Activated gamma-delta T cell treated with anti-CD3 and anti-CD28 coated beads, Interleukin-2, amount 50 U/mL, for 16 hours (primary cell): ENCODE data around the gene SCAMP2.

Experiments used
- DNase-seq: peaks from one replicate; pipeline ENCODE4 v3.0.0-alpha.2; 2020; ENCODE audit warnings: low read depth

The SCAMP2 gene

DNA sequence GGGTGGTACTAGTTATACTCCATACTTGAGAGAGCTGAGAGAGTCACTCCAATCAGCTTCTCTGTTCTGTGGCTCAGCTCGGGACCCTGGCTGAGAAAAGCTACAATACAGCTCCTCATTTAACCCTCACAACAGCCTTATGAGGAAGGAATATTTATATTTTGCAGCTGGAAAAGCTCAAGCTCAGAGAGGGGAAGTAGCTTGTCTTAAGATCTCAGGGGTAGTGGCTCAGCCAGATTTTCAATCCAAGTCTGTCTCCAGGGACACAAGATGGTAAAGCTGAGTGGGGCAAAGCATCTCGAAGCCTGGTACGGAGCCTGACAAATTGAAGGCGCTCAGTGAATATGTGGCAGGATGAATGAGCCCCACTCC lies 14.8 kb downstream of the SCAMP2 start:
- DNase-seq = no peak

DNA sequence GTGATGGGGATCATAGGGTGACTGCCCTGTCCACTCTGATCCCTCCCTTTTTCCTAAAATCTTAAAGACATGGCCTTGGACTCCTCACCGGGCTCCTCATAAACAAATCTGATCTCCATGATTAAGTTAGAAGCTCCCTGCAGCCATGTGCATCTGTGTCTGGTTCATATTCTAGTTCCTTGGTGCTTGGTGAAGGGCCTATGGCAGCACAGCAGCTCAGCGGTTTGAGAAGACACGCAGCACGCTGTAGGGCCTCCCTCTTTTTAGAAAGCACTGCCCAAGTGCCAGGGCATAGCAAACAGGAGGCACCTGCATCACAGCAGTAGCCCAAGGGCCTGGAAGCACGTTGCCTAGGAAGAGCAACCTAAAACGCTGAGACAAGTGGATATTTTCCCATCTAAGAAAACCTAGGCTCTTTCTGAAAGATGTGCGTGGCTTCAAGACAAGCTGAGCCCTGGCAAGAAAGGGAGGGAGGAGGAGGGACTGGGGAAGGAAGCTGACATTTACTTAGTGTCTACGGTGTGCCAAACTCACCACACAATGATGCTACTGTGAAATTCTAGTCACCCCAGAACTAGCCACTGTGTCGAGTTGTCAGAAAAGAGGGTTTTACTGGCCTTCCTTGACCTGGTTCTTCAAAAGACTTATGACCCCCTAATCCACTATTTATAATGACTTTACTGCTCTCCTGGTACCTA lies 15.3 kb downstream of the SCAMP2 start:
- no peak for DNase-seq

DNA sequence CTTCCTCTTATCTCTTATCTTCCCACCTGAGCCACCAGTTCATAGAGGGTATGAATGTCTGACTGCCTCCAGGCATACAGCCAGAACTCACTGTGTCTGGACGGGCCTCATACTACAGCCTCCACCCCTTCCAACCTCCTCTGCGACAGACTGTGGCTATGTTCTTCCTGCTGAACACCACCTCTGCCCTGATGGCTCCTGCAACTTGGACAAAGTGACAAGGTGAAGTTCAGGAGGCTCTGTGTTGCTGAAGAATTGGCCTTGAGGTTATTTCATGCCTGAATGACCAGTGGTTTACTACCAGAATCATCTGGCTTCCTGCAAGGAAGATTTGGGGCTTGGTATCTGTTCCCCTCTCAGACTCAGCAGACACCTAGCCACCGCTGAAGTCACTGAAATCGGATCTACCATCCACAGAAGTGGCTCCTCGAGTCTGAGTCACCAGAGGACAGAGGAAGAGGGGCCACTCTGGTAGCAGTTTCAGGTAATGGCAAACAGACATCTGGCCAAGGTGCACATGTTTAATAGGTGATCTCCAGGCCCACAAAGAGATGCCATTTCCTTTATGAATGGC lies 16.0 kb downstream of the SCAMP2 start:
- DNase-seq = no peak

DNA sequence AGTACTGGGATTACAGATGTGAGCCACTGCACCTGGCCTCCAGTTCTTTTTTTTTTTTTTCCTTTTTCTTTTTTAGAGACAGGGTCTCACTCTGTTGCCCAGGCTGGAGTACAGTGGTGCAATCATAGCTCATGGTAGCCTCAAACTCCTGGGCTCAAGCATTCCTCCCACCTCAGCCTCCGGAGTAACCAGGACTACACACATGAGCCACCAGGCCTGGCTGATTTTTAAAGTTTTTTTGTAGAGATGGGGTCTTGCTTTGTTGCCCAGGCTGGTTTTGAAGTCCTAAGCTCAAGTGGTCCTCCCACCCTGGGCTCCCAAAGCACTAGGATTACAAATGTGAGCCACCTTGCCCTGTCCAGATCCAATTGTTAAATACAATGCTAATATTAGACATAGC lies 16.6 kb downstream of the SCAMP2 start:
- DNase-seq = no peak

DNA sequence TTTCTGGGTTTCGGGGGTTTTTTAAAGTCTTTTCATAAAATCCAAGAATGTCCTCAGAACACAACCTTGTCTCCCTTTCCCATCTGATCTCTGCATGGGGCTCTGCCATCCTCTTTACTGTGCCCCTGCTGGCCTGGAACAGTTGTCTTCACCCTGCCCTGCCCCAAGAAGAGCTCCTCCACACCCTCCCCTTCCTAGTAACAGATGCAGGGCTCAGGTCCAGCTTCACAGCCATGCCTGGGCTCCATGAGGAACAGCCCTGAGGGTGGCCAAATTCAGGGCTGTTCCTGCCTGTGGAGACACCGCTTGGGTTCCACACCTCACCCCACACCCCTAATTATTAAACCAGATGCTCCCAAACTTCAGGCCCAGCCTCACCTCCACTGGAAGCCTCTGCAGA lies 17.3 kb downstream of the SCAMP2 start:
- no peak for DNase-seq

DNA sequence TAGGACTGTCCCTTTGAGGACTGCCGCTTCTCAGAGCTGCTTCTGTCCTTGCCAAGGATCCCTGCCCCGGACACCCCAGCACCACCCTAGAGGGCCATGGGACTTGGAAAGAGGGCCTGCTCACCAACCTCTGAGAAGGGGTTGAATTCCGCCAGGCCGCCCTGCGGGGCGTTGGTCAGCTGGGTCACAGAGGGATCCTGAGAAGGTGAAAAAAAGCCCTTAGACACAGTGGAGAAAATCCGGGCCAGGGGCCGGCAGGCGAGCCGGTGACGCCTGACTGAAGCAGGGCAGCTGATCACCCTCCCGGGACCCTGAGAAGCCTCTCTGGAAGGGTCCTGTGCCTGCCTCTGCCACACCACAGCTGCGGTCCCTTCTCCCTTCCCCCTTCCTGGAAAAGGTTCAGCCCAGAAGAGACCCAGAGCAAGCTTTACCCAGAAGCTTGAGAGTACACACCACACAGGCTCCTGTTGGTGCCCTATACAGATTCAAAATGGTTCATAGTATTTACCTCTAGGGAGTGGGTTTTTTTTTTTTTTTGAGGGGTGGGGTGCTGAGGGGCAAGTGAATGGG lies 18.6 kb downstream of the SCAMP2 start:
- no peak for DNase-seq

DNA sequence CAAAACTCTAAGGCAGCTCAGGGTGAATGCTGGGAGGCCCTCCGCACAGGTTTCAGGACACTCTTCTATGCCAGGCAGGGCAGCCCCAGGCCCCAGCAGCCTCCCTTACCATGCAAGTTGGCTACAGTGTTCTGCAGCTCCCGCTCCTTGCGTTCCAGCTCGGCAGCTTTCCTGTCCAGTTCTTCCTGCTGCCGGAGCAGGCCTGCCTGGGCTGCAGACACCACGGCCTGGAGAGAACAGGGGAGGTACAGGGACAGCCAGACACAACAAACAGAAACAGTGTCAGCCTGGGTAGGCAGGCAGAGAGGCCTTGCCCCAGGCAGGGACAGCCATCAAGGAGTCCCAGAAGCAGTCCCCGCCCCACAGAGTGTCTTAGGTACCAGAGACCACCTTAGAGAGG lies 21.2 kb downstream of the SCAMP2 start:
- DNase-seq = no peak

DNA sequence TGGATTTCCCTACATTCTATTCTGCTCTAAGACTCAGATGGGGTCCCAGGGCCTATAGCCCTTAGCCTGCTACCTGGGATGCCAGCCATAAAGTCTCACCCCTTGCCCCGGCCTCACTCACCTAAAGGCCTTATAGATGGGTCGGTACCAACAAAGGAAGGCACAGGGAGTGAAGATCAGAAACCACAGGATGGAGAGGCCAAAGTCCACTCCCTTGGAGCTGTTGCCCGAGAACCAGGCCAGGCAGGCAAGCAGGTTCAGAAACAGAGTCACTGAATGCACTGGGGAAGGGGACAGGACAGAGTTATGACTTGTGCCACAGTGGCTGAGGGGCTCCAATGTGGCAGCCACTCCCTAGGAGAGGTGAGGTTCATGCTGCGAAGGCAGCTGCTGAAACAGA lies 22.8 kb downstream of the SCAMP2 start:
- no peak for DNase-seq

DNA sequence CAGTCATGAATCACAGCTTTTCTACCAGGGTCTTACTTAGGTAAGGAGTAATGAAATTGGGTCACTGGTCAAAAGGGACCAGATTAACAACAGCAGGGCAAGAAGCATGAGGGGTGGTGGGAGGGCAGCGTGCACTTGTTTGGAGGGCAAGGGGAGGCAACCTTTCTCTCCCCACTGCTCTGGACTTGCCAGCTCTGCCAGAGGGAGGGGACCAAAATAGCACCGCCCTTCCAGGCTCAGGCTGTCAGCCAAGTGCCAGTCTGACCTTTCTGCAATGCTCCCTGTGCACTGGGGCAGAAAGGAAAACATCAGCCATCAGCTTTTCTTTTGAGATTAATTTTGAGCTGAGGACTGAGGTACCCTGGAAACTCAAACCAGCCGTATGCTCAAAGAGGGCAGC lies 25.7 kb downstream of the SCAMP2 start:
- no peak for DNase-seq

DNA sequence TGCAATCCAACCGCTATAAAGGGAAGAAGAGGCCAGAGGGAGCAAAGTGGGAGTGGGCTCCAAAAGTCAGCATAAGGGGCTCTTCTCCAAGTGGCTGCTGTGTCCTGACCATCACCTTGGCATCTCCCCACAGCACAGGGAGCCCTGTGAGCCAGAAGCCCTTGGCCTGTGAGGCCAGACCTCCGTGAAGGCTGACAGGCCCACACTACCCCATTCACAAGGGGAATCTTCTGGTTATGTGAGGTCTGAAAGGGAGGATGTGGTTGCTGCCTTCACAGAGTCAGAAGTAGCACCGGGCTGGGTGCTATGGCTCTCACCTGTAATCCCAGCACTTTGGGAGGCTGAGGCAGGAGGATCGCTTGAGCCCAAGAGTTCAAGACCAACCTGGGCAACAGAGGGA lies 27.6 kb downstream of the SCAMP2 start:
- no peak for DNase-seq

DNA sequence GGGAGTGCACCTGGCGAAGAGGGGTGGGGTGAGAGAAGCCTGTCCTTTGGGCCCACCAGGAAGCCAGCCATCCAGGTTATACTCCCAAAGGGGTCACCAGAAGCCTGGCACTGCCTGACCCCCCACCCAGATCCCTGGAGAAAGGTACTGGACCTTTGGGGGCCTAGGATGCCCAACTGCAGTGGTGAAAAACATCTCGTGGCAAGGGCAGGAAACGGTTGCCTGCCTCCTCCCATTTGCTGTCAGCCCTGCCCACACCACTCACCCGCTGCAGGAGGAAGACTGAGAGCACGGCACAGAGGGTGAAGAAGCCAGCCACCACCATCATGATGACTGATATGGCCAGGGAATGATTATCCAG lies 28.0 kb downstream of the SCAMP2 start:
- peak; percentile 41 for DNase-seq

DNA sequence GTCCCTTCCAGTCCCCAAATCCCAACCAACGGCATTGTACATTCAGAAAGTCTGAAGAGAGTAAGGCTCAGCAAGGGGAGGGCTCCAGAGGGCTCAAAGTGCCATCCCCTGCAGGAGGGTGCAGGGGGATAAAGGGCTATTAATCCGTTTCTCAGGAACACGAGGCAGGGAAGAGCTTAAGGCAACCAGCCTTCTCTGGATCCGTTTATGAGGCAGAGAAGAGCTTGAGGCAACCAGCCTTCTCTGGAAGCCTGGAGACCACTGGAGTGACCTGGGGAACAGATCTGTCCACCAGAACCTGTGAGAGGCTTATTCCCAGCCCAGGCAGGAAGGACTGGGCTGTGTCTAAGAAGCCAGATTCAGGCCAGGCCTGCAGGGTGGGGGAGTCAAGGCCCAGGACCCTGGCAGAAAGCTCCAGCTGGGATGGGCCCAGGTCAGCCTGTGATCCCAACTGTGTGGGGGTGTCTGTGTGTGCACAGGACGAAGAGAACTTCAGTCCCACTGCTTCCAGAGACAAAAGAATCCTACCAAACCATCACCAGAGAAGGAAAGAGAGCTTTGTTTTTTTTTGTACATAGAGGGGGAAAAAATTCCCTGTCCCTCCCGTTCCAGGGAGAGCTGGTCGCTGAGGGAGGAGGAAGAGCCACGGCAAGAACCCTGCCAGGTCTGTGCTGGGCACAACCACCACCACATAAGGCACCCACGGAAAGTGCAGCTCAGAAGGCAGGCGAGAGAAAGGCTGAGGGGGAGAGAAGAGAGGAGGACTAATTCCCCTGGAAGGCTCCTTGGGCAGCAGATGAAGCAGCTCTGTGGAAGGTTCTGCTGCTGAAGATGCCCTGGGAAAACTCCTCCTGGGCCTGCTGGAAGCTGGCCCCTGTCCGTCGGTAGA lies 28.6 kb downstream of the SCAMP2 start:
- no peak for DNase-seq

DNA sequence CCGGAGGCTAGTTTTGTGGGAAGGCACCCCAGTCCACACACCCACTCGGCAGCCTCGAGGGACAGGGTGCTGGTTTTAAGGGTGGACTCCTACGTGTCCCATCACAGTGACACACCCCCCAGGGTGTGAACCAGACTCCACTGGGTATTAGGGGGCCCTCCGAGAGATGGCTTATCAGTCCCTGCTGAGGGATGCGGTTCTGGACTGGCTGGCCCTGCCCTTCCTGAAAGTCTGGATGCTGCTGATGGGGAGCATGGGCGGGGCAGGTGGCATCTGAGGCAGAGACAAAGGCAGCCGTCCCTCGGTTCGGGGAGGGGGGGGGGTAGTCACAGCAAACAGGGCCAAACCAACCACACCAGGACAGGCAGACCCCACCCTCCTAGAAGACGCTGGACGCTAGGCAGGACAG lies 29.3 kb downstream of the SCAMP2 start:
- no peak for DNase-seq

DNA sequence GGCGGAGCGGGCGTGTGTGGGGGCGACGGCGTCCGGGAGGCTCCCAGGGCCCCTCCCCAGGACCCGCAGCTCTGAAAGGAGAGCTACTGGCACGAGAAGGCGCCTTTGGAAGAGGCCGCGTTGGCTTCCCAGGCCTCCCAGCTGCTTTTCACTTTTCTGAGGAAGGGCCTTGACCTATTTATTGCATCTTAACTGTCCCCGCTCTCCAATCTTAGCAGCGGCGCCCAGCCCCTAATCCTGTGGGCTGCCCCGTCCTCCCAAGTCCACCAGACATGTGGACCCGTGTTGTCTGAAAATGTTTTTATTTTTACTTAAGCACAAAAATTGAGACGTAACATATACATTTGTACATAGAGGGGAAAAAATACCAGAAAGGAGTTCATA lies 29.7 kb downstream of the SCAMP2 start:
- no peak for DNase-seq

DNA sequence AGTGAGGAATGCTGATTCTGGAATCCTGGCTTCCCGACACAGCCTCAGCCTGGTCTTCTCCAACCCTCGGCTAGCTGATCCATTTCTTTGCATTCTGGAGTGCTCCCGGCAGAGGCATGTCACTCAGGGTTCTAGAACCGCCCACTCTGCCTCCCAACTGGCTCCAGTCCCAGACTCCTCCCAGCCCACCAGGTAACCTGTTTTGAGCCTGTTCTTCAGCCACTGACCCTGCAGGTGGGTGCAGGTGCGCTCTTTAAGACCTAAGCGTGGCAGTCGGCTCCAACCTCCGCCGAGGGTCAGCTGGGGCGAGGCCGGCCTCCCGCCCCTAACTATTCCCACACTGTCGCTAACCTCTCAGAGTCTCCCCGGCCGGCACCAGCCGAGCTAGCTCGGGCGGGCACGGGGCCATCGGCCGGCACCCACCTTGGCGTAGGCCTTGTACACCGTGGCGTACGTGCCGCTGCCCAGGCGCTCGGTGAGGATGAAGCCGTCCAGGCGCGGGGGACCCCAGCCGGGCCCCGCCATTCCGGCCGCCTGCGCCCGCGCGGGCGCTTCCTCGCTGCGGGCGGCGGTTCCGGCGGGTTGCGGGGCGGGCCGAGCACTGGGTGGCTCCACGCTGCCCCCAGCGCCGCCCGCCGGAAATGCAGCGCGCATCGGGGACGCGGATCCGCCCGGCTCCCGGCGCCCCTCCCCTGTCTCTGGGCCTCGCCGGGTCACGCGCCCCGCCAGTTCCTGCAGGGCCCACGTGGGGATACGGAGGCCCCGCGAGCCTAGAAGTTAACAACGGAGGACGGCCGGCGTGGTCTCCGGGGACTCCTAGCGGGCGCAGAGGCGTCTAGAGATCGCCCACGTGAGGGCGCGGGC lies 30.4 kb downstream of the SCAMP2 start, which contains the start of gene ULK3:
Gene ULK3 (minus strand): TSS at position 576 of the 864 bp plus-strand sequence. CDS start 51 bp downstream, at position 525.
- peak; percentile 87 for DNase-seq

DNA sequence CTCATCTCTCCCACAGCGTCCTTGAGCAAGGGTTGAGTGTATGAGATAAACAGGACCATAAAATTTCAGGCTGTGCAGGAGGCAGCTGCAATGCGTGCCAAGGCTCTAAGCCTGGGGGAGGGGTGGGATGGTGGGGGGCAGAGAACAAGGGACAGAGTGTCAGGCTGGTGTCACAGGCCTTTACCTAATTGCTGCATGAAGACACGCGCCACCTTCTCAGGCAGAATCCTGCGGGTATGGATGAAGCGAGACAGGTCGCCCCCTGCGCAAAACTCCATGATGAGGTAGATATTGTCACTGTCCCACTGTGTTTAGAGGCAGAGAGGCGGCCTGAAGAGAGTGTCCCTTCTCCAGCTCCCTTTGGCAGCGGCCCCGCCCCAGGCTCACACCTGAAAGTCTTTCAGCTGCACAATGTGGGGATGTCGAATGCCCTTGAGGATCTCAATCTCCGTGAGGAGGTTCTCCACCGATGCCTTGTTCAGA lies 31.2 kb downstream of the SCAMP2 start:
- no peak for DNase-seq

DNA sequence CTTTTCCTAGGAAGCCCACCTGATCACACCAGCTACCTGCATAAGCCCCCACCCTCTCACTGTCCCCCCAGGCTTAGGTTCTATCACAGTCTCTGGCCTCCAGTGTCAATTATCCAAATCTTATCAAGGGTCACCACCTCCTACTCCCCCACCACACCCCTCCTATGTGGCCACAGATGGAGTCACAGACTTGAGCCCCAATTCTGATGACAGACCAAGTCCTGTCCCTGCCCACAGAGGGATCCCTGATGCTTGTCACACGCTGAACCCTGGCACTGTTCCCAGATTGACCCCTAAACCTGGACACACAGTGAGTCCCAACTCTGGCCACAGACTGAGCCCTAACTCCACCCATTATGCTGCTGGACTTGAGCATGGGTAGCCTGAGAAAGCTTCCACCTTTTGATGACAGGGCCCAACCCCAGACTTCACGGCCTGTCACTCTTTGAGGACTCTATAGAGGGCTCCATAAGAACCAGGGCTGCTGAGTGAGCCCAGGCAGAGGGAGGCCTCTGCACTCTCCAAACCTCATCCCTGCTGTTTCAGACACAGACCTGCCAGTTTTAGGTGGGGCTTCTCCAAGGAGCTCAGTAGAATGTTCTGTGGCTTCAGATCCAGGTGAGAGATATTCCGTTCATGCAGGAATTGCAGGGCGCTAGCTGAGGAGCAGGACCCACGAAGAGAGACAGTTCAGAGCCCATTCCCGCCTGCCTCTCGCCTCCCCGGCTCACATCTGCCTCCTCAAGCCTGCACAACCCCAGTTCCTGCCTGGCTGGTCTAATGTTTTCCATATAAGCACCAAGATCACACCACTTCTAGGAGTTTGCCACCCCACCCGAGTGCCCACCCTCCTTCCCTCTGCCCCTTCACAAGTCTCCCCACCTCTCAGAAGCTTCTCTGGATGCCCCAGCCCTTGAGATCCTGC lies 32.1 kb downstream of the SCAMP2 start:
- DNase-seq = no peak

DNA sequence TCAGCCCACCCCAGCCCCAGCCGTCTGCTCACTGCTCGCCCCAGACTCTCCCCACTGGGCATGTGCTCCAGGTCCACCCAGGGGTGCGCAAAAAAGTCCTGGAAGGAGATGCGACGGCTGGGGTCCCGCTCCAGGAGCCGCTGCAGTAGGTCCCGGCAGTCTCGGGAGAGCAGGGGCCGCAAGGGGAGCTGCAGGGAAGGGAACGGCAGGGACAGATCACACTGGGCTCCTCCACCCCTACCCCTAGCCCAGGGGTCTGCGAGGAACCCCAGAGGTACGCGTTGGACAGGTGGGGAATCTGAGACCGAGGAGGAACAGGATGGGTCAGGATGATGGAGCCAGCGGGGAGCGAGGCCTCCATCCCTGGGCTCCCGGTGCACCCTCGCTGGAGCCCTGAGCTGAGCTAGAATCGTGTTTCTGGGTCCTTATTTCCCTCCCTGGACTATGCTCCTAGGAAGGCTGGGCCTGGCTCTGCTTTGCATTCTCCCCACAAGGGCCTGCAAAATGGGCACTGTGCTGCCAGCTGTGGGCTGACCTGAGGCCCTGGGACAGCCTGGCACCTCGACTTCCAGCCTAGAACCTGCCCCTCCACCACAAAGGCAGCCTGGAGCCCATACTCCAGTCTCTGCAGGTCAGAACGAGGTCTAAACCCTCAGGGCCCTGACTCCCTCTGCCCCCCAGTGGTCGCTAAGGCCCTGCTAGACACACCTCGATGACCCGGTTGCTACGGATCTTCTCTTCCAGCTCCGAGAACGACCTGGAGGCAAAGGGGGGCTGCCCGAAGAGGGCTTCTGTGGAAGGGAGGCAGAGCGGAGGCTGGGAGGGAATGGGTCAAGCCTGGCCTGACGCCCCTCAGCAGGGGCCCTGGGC lies 33.4 kb downstream of the SCAMP2 start:
- DNase-seq = no peak

DNA sequence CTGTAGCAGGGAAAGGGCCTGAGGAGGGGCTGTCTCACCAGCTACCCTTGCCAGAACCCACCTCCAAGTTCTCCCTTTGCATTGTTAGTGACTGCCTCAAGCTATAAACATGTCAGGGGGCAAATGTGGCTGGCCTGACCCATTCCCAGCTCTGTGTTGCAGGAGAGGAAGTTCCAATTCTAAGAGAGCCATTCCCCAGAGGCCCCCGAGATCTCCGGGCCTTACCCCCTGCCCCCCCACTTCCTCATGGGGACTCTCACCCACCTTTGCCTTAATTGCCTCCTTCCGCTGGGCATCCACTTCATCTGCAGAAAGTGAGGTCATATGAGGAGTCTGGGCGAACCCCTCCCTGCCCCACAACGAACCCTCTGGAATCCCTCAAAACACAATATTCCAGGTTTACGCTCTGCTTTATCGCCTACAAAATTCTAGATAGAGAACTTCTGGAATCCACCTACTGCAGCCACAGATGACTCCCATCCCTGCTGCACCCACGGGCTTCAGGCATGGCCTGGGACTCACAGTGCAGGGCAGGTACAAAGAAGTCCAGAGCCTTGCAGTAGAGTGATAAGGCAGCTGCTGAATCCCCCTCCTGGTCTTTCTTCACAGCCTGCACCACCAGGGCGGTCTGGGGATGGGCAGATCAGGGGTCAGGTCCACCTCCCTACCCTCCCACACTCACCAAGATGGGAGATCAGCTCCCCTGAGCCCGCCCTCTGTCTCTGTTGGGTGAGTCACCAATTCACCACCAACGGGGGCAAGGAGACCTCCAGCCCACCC lies 34.2 kb downstream of the SCAMP2 start:
- no peak for DNase-seq
